ENCODE measurements around the gene MARCKS.

Gene MARCKS, protein sequence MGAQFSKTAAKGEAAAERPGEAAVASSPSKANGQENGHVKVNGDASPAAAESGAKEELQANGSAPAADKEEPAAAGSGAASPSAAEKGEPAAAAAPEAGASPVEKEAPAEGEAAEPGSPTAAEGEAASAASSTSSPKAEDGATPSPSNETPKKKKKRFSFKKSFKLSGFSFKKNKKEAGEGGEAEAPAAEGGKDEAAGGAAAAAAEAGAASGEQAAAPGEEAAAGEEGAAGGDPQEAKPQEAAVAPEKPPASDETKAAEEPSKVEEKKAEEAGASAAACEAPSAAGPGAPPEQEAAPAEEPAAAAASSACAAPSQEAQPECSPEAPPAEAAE

DNA sequence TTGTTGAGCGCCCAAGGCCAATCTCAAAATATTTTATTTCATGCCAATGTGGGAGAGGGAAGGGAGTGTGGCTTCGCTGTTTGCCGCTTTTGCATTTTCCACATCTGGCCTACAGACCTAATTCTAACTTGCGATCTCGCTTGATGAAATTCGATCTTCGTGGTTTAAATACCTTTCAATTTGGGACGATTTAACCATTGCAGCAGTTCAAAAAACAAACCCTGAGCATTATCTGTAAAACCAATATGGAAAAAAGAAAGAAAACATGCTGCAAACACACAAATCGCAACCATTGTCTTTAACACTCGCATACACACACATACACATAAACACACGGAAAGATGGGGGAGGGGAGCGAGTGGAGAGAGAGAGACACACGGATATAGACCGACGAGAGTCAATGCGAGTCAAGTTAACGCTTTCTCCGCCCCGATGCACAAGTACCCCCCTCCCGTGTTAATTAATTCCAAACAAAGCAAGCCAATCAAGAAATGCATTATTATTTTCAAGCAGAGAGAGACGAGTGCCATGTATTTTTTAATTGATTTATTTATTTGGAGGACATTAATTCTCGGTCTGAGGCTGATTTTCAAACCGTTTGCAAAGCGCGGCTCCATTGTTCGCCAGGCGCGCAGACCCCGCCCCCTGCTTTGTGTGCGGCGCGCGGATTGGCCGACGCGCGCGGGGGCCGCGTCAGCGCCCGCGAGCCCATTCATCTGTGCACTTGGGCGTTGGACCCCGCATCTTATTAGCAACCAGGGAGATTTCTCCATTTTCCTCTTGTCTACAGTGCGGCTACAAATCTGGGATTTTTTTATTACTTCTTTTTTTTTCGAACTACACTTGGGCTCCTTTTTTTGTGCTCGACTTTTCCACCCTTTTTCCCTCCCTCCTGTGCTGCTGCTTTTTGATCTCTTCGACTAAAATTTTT lies at the start of gene MARCKS:
TSS of gene MARCKS (plus strand) at position 721 of the 931 bp plus-strand sequence. CDS start 401 bp downstream, outside the sequence.
- peak; percentile 84 to 85 for DNase-seq

DNA sequence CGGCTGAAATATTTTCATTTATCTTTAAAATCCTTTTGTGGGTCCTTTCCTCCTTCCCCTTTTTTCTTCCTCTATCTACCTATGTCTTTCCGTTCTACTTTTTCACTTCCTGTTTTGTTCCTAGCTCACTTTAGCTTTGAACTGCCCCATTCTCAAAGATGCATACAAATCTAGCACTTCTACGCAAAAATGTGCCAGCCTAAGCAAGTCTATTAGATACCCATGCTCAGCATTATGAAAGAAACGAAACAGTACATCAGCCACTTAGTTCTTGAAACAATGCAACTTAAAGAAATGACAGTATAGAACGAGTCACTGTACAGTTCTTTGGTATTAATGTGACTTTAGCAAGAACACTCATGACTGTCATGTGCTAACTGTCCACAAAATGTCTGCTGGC lies 47.3 kb upstream of the MARCKS start:
- DNase-seq = no peak

DNA sequence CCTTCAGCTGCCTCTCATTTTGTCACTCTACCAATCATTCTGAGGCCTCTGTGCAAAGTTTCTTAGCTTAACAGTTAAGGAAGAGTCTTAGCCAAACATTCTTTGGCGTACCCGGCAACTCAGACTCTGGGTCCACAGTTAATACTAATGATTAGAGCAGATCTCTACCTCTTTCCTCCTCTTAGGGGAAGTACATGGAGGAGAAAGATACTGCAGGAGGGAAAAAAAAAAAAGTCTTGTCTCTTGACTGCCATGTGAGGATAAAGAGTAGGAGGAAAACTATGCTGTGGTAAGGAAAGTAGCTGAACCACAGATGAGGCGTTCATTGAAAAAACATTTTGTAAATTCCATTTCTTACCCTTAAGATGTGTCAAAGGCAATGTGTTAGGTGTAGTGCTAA lies 44.0 kb upstream of the MARCKS start:
- no peak for DNase-seq

DNA sequence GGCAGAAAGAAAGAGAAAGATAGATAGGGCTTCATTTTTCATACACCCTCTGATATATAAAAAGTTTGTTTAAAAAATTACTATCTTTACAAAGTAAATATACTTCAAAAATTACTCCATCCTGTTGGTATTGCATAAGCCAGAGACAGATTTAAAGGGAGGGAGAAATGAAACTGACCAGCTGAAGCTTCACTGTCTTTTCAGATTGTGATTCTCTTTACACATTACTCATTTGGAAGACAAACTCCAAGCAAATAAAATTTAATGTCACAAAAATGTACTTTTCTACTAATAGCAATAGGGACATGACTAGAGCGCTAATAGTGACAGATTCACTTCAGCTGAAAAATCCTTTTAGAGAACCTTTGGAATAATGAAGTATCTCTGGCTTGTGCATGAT lies 38.6 kb upstream of the MARCKS start:
- no peak for DNase-seq

DNA sequence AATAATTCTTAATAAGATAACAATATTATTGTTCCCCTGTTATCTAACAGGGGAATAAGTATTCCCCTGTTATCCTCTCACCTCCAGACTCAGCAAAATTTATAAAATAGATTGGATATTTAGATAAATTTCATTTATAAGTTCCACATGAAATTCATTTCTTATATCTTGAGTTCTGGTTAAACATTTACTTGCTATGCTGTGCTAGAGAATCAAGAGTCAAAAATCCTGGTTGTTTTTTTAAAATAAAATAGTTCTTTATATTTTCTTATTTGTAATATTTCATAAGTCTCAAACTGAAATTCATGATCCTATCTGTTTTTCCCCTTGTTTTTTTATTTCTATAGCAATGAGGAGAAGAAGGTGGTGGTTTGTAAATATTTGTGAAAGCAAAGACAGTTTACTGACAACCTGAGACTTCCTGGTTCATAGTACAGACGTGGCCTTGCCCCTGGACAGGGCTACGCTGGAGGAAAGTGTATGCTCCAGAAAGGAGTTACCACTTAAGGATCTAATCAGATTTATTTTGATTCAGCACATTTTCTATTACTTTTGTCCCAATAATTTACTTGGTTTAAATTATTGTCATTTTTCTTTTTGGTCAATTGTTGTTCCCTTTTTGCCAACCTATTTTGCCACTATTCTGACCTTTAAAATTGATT lies 37.8 kb upstream of the MARCKS start:
- no peak for DNase-seq

DNA sequence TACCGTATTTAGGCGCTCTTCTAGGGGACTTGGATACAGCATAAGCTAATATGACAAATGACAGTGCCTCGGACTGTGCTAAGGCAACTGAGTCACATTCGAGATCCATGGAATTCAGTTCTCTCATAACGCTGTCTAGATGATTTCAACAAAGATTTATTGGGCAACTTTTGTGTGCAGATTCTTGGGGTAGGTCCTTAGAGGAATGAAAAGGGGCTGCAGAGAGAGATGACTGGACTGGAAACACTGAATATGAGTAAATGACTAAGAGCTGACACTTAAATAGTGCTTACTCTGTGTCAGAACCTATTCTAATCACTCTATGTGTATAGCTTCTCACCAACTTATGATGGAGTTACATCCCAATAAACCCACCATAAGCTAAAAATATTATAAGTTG lies 36.4 kb upstream of the MARCKS start:
- no peak for DNase-seq

DNA sequence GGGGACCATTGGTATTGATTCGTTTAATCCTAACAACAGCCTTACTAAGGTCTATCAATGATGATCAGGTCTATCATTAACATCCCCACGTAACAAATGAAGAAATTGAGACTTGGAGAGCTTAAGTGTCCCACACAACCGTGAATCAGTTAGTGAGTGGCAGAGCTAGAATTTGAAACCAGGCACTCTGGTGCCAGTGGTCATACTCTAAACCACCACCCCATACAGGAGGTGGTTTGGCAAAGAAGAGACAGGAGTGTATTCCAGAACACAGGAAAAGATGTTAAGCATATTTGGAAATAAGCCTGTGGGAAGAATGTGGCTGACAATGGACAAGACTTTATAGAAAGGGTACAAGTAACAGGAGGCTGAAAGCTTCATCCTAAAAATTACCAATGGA lies 35.7 kb upstream of the MARCKS start:
- no peak for DNase-seq

DNA sequence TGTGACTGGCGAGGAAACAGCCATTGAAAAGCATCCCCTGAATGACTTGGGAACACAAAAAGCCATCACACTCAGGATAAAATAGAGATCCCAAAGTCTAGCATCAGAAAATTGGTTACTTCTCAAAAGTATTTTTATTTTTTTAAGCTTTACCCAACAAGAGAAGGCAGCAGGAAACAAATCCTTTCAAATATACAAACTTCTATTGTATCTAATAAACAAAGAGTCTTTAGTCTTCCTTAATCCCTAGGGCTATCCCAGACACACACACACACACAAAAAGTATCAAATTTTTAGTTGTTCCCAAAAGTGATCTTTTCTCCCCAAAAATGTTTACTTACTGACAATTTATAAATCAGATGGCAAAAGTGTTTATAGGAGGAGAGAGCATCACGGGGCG lies 33.2 kb upstream of the MARCKS start:
- DNase-seq = no peak

DNA sequence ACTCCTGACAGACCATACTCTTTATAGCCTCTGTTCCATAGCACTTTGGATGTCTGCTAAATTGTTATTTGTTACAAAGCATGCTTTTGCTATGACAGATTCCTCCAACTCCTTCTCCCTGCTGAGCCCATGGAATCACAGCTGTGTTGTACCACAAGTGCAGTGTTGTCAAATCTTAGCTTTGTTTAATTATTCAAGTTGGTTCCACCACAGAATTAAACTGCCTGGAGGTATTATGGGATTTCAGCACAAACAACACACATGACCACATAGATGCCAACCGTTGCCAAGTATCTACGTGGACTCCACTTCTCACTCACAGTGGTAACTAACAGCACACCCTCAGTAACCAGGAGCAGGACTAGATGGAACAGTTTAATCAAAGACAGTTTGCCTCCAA lies 32.7 kb upstream of the MARCKS start:
- no peak for DNase-seq

DNA sequence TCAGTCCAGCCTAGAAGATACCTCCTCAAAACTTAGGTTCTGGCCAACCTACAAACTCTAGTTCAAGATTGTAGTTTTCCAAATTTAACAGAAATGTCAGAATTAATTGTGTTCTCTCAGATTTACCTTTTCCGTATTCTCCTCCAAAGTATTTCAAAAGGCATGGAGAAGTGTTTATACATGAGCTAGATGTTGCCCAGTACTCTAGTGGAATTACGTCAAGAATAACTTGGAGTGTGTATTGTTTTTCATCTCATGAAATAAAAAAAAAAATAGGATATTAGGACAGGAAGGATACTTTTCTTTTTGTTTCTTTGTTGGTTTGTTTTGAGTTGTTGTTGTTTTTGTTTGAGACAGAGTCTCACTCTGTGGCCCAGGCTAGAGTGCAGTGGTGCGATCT lies 32.3 kb upstream of the MARCKS start:
- DNase-seq = no peak

DNA sequence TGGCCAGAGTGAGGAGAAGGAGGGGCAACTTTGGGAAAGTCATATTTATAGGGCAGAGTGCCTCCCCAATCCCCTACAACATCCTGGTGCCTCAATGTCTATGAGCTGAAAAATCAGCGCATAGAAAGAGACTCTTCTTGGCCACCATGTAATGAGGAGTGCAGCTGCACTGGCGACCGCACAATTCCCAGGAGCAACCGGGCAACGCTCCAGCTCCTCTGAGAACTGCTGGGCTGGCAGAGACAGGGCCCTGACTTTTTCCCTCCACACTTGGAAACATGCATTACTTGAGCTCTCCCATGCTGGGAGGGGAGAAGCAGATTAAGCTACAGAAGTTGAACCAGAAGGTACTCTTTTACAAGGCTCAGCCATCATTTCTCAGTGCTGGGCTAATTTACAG lies 31.4 kb upstream of the MARCKS start:
- DNase-seq = no peak

DNA sequence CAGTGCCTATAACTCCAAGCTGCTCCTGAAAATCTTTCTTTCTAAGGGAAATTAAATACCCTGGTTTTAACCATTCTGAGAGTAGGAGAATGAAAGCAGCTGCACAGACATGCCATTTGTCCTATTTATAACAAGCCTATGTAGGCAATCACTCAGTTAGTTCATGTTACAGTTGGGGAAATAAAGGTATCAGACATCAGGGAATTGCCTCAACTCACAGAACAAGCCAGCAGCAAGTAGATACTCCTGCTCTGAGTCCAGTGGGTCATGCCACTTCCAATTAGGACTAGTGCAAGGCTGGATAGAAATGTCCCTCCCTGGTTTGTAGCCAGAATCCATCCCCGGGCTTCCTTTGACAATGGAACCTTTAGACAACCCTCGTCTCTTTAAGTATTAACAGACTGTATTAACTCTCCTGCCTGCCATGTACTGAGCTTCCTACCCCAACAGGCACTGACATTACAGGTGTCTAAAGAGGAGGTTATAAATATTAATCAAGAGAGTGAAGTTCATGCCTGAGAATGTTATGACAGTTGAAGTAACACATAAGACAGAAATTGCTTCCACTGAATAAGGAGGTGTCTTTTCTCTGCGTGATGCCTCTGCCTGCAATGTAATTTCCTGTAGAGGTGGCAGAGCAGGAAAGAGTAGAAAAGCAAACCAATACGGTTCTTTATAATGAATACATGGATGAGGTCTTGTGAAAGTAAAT lies 28.0 kb upstream of the MARCKS start:
- DNase-seq = no peak

DNA sequence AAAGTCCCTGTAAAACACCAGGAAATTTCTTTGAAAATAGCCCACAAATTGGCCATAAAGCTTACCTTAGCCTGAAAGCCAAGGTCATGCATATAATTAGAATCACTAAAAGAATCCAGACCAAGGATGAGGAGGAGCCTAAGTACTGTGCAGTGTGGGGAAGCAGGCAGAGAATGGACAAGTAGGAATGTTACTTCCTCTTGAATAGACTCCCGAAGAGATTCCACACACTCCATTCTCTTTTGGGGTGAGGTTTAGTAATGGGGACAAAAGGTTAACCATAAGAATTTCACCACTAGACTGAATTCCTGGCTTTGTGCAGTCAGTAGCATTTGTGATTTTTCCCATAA lies 27.5 kb upstream of the MARCKS start:
- DNase-seq = no peak

DNA sequence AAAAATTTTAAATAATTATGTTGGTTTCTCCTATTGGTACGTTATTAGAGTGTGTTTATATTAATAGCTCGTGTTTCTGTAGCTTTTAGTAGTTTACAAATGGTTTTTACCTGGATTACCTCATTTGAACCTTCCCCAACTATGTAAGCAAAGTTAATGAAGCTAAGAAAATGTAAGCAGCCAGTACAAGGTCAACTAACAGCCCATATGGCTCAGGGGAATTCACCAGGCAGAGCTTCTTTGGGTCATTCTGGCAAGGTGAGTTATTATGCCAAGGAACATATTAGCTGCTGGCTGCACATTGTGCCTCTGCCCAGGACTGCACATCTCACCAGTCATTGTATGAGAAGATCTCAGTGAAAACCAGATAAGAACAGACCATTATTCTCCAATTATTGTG lies 27.0 kb upstream of the MARCKS start:
- no peak for DNase-seq

DNA sequence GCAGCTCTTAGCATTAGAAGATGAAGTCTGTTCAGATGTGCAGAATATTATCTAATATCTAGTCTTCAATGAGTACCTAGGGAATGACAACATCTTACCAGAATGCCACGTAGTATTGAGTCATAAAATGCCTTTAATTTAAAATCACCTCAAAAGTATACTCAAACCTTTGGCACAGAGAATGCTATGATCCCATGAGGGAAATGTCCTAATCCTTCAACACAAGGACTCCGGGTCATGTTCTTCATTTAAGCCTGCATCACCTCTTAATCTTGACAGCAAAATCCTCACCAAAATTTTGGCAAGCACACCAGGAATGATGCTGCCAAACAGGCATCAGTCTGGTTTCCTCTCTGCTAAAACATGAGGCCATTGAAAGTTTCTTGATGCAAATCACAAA lies 23.6 kb upstream of the MARCKS start:
- no peak for DNase-seq

DNA sequence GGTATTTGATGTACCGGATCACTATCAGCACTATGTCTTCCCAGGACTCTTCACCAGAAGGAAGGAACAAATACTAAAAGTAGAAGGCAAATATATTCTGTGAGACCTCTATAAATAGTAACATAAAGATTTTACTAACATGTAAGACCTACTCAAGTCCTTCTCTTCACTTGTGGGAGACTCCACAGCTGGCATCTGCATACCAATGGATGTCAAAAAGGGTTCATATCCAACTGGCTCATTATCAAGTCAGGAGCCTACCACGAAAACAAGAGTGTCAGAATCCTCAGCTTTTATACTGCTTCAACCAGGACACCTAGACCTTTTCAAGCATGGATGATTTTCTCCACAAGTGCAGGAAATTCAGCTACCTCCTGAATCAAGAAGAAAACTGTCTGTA lies 20.0 kb upstream of the MARCKS start:
- no peak for DNase-seq

DNA sequence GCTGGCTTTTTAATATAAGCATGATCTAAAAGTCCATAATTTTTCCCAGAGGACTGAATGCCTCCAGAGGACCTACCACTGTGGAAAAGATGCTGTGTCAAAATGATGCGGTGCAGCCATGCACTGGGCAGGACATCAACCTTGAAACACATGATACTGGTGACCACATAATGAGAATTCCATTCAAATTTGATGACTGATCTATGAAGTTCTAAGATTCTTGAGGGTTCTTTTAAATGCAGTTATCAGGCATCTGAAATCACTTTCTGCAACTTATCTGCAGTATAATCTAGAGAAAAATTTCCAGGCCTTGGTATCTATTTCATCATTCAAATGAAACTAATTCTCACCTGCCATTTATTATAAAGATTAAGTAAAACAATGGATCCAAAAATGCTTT lies 15.0 kb upstream of the MARCKS start:
- no peak for DNase-seq

DNA sequence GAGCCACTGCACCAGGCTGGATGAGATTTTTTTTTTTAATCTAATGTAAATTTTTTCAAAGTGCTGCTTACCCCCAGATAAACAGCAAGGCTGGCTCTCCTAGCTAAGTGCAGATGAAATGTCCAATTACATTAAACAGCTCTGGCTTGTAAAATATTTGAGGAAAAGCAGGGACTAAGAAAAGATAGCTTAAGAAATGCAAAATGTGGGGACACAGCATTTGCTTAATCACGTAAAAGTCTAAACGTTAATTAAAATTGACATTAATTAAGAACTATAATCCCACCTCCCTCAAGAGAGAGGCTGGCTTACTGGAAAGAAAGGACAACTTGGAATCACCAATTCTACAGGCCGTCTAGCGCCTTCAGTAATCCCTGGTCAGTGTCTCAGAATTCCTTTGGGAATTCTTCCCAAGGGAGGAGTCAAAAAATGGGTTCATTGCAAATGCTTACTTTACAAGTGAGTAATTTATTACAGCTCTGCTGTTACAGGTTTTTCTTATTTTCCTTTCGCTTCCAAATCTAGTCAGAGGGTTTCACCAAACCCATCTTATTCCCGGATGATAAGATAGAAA lies 13.6 kb upstream of the MARCKS start:
- DNase-seq = no peak

DNA sequence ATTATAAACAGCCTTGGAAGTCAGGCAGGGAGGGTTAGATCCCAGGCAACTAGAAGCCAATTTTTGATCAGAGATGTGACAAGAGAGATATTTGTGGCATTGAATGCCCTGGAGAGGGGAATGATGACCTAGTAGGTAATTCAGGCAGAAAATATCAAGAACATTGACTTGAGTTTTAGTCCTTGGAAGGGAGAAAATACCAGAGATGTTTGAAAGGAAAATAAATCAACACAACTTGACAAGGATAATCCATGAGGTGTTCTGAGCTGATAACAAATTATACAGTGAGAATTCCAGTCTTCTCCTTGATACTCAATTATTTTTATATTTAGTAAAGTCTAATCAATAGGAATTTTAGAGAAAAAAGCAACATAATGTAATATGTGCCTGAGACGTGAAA lies 10.6 kb upstream of the MARCKS start:
- no peak for DNase-seq

DNA sequence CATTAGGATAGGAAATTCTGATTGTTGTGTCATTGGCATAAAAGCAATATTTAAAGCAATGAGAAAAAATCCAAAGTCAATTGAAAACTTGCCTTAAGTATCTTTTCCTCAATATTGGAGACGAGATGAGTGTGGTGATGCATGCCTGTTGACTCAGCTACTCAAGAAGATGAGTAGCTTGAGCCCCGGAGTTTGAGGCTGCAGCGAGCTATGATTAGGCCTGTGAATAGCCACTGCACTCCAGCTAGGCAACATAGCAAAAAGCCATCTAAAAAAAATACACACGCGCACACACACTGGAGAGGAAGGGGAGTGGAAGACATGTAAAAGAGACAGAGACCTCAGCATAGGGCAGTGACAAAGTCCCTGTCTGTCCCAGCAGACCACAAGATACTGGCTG lies 9.7 kb upstream of the MARCKS start:
- no peak for DNase-seq

DNA sequence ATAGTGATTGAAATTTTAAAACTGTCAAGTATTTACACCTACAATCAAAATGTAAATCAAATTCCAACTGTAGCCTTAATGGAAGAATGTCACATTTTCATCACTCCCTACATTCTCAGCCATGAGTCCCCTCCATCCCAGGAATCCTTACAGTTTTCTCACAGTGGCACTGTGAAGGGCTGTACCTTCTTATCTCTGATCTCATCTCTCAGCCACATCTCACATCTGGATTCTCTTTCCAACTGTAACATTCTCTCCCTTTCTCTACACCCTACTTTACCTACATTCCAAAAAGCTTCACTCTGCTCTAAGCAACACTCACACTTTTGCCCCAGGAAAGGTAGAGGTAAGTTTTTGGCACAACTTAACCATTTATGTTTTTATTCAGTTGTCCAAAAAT lies 8.9 kb upstream of the MARCKS start:
- DNase-seq = no peak

DNA sequence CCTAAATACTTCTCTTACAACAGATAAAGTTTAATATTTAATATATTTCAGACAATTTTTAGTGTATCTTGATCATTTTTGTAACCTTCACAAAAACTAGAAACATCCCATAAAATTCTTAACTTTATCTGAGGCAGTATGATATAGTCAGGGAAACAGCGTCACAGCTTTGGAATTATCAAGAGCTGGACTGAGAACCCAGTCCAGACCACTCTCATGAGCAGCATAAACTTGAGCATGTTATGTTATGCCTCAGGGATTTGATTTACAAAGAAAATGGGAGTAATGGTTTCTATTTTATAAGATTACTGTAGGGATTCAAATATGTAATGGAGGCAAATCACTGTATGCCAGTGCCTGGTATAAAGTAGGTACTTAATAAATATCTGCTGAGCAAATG lies 8.3 kb upstream of the MARCKS start:
- DNase-seq = no peak

DNA sequence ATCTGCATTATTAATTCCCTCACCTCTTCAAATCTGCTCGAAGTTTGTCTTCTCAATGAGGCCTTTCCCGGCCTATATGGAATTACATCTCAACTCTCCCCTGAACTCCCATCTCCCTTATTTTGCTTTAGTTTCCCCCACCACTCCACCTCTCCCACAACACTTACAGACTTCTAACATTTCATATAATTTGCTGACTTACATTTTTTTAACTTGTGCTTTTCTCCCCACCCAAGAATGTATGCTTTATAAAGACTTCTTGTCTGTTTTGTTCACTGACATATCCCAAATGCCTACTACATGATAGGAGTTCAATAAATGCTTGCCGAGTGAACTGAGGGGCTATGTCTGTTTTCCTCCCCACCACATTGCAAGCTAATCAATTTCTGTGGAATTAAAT lies 3.9 kb upstream of the MARCKS start:
- no peak for DNase-seq

Measured in NCI-H1930 (cell line).